HG03432 (cell line): ENCODE measurements around the gene RUNX3.
A peak's percentile ranks its signal among the peaks of the same experiment; 100 is the strongest.

ENCODE experiments used
- ATAC-seq: cut with Tn5 transposase; IDR thresholded peaks from one replicate; pipeline ENCODE4 v1.9.1; 2021; ENCODE audit warnings: mild to moderate bottlenecking, moderate library complexity; ENCODE audit not compliant: unreplicated experiment

The RUNX3 gene

GRCh38 chr1:24963943-24964693 lies 34.0 kb upstream of the RUNX3 start:
- ATAC-seq, result no peak

GRCh38 chr1:24963099-24963872 lies 33.2 kb upstream of the RUNX3 start:
- ATAC-seq, result no peak

- ATAC-seq, result no peak
These were observed 32.1 kb upstream of the RUNX3 start for GRCh38 chr1:24961961-24962861.

DNA sequence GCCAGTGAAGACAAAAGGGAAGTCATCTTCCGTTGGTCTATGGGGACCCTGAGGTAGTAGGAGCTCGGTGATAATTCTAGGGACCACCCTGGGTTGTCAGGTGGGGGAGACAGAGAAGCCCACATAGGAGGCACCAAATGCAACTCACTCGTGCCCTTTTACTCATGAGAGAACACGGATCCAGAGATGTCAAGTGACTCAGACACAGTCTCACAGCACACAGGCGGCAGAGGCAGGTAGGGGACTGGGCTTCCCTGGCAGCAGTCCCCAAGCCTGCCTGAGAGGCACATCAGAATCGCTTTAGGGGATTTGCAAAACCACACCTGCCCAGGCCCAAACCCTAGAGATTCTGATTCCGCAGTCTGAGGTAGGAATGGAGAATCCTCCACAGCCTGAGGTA lies 31.3 kb upstream of the RUNX3 start:
- ATAC-seq, result no peak

DNA sequence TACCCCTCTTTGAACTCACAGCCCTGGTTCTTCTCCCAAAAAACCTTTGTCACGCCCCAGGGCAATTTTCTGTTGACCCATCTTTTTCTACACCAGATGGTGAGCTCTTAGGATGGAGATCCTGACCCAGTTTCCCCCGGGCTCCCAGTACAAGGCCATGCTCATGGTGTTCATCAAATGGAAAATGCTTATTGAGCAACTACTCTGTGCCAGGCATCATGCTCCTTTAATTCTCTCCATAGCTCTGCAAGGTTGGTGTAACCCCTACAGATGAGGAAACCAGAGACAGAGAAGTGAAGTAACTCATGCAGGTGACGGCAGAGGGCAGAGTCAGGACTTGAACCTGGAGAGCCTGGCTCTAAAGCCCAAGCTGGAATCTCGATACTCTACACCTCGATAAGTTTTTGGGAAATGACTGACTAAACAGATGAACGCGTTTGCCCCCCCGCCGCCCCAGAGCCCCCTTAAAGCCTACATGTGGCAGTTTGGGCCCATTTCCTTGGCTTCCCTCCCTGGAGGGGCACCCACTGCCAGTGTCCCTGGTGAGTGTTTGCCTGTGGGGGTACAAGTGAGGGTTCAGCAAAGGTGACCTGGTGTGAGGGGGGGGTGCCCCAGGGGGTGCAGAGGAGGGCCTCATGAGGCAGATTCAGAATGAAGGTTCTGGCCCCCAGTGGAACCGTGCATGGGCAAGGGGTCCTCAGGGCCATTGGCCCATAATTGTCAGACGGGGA lies 30.2 kb upstream of the RUNX3 start:
- no peak for ATAC-seq

DNA sequence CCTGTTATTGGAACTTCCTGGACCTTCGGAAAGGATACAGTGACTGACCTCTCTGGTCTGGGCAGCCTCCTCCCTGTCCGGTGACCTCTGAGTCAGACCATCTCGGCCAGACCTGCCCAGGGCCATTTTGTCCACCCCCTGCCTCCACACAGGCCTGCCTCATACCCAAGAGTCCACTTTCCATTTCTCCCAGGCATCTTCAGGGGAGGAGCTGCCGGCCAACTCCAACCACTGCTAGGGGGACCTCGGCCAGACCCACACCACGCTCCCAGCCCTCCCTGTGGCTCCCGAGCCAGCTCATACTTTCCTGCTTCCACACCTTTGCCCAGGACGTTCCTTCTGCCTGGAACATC lies 29.5 kb upstream of the RUNX3 start:
- no peak for ATAC-seq

- no peak for ATAC-seq
These were observed 28.9 kb upstream of the RUNX3 start for GRCh38 chr1:24958766-24959622.

DNA sequence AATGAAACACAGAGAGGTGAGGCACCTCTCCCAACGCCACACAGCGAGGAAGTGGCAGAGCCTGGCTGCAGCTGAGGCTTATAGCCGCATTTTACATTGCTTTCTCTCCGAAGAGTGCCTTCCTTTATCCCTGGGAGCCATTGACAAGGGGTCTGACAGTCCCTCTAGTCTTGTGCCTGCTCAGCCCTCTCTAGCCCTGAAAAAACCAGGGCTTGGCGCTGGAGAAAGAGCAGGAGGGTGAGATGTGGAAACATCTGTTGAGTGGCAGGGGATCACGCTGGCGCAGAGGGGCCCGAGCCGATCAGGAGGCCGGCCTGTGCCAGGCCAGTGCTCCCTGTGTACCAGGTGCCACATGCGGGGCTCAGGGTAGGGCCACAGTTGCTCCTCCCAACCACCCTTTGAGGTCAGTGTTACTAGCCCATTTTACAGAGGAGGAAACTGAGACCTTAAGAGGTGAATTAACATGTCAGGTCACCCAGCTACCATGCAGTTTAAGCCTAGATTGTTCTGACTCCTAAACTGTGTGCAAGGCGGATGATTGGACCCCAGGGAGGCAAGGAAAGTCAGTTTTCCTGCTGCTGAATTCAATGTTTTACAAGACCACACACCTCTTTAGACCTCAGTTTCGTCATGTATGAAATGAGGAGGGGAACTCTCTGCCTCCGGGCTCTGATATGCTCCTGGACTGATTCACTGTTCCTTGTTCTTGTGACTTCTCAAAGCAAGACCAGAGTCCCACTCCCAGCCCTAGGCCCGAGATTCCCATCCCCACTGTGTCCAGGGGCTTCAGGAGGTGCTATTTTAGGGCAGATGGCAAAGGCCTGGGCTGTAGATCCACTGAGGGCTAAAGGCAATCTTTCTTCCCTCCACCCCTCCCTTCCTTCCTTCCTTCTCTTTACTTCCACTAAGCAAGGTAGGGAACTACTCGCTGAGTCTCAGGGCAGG lies 28.0 kb upstream of the RUNX3 start:
- no peak for ATAC-seq

GRCh38 chr1:24957016-24957807 lies 27.1 kb upstream of the RUNX3 start:
- no peak for ATAC-seq

- ATAC-seq, result no peak
These were observed 25.8 kb upstream of the RUNX3 start for GRCh38 chr1:24955779-24956365.

- ATAC-seq, result peak; percentile 60
These were observed 25.1 kb upstream of the RUNX3 start for GRCh38 chr1:24955161-24955560.

DNA sequence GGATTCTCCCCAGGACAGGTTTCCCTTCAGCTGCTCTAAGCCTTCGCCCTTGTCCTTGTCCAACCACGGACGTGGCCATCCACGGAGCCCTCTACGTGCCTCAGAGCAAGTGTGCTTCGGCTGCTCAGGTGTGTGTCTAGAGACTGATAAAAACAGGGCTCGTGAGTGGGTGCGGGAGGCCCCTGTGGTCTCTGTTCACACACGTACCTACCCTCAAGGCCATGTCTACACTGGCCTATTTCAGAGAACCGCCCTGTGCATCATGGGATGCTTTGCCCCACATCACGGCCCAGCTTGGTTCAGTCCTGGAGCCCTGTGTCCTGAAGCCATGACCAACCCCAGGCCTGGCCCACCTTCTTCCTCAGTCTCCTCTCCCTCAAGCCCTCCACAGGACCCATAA lies 24.6 kb upstream of the RUNX3 start:
- no peak for ATAC-seq

- ATAC-seq, result no peak
These were observed 23.9 kb upstream of the RUNX3 start for GRCh38 chr1:24954022-24954421.

- ATAC-seq, result no peak
These were observed 22.4 kb upstream of the RUNX3 start for GRCh38 chr1:24952413-24952841.

GRCh38 chr1:24951810-24952412 lies 21.8 kb upstream of the RUNX3 start:
- no peak for ATAC-seq

DNA sequence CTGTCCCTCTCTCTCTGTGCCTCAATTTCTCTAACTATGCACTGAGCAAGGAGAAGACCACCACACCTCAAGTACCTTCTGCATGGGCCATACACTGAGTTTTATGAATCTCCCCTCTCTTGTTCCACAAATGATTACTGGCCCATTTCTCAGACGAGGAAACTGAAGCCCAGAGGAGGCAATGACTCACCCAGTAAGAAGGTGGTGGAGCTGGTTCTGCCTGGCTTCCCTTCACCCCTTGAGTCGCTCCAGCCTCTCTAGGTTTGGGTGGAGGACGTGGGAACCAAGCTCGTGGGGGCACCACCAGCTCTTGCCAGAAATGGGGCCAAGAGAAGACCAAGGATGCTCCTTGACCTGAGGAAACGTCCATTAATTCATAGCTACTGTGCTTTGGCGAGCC lies 21.3 kb upstream of the RUNX3 start:
- no peak for ATAC-seq

GRCh38 chr1:24949331-24949881 lies 19.3 kb upstream of the RUNX3 start:
- ATAC-seq, result no peak
